ENCODE results near the gene CACNA2D4.

CACNA2D4 gene

DNA sequence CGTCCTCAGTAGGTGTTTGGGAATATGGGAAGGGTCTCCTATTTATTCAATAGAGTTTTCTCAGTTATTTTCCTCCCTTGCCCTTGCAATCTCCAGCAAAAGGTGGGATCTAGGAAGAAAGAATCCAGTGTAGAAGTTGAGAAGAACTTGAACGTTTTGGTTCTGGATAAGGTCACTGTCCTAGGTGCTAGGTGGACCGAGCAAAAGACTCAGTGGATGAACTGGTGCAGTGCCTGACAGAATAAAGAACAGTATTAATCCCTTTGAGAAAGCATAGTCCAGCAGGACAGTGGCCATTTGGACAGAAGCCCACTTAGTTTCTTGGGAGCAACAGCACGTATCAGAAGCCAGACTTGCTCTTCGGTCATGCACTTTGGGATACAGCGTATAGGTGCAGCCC lies 130.7 kb downstream of the CACNA2D4 start:
- no peaks in the 10 kb centered on the region for H3K27me3 ChIP-seq
- H3K9me3 ChIP-seq = no peaks in the 10 kb centered on the region
- H3K4me1 ChIP-seq = no peaks in the 10 kb centered on the region
- no peak overlapping the region for H3K27ac ChIP-seq
- H3K36me3 ChIP-seq = peaks cover 0 to 42% (median 30%) of the 10 kb centered on the region in 3 donors
- DNase-seq = no peak
- TF ChIP-seq, protein P1, sequence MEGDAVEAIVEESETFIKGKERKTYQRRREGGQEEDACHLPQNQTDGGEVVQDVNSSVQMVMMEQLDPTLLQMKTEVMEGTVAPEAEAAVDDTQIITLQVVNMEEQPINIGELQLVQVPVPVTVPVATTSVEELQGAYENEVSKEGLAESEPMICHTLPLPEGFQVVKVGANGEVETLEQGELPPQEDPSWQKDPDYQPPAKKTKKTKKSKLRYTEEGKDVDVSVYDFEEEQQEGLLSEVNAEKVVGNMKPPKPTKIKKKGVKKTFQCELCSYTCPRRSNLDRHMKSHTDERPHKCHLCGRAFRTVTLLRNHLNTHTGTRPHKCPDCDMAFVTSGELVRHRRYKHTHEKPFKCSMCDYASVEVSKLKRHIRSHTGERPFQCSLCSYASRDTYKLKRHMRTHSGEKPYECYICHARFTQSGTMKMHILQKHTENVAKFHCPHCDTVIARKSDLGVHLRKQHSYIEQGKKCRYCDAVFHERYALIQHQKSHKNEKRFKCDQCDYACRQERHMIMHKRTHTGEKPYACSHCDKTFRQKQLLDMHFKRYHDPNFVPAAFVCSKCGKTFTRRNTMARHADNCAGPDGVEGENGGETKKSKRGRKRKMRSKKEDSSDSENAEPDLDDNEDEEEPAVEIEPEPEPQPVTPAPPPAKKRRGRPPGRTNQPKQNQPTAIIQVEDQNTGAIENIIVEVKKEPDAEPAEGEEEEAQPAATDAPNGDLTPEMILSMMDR (IDR thresholded peaks at IDR 0.05) = no peak
- H3K4me3 ChIP-seq = no peak overlapping the region
- intact Hi-C loops (cut with DNase I; ENCODE audit: low total_unique reads) = no loop called here

DNA sequence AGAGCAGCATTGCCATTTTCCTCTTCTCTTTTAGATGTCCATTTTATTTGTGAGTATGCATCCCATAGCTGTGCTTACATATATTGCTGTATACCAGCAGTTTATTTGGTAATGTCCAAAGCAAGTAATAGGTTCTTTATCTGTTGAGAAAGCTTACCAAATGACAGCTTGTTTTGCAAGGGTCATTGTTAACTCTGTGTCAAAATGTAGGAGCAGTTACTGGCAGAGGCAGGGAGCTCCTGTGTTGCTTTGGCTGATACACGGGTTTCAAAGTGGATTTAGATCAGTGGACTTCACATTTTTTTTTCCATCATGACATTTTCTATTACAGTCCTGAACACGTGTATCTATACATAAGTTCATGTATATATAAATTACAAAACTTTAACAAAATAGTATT lies 136.2 kb downstream of the CACNA2D4 start:
- H3K36me3 ChIP-seq = peaks cover 0 to 33% (median 28%) of the 10 kb centered on the region in 3 donors
- H3K27me3 ChIP-seq = no peaks in the 10 kb centered on the region
- H3K9me3 ChIP-seq = no peaks in the 10 kb centered on the region
- TF ChIP-seq, protein P1 (IDR thresholded peaks at IDR 0.05) = no peak
- intact Hi-C loops (cut with DNase I; ENCODE audit: low total_unique reads) = no loop called here
- no peak for DNase-seq
- H3K4me1 ChIP-seq = peaks cover 3 to 25% (median 10%) of the 10 kb centered on the region in 4 donors
- no peak overlapping the region for H3K27ac ChIP-seq
- no peak overlapping the region for H3K4me3 ChIP-seq

DNA sequence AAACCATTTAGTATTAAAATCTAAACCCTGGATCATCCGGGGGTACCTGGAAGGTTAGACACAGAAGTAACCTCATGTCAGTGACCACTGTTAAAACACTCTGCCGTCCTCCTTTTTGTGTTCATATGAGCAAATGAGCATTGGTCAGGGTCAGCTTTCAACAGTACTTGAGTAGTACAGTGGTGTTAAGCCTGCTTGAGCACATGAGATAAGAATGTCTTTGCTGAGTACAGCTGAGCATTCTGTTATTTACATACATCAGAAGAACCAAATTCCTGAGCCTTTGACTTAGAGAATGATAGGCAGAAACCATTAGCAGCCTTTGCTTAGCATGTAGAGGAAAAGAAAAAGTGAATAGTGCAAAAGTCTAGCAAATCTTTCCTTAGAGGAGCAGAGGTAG lies 136.7 kb downstream of the CACNA2D4 start:
- Histone ChIP-seq H3K4me3 (no peak overlapping the region), H3K27me3 (no peaks in the 10 kb centered on the region), H3K36me3 (peaks cover 0 to 28% (median 23%) of the 10 kb centered on the region in 3 donors), H3K4me1 (peaks cover 3 to 25% (median 10%) of the 10 kb centered on the region in 4 donors), H3K27ac (no peak overlapping the region), H3K9me3 (no peaks in the 10 kb centered on the region)
- intact Hi-C loops (cut with DNase I; ENCODE audit: low total_unique reads) = no loop called here
- TF ChIP-seq, protein P1 (IDR thresholded peaks at IDR 0.05) = no peak
- no peak for DNase-seq

DNA sequence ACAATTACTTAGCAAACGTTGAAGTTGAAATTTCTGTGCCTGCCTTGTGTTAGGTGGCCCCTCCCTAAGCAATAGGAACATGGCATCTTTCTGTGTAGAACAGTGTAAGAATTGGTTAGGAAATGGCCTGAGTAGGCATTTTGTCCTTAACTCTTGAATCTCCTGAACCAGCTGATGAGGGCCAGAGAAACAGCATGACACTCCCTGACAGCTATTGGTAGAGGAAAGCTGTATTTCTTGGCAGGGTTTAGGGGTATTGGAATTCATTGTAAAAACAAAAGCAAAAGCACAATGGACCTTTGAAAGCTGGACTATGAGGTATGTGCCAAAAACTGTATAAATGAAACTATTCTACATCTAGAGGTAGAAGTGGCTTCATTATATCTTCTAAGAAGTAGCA lies 138.7 kb downstream of the CACNA2D4 start:
- Histone ChIP-seq H3K27me3 (no peaks in the 10 kb centered on the region), H3K4me3 (no peak overlapping the region), H3K36me3 (peaks cover 0 to 12% (median 8%) of the 10 kb centered on the region in 3 donors), H3K27ac (no peak overlapping the region), H3K9me3 (no peaks in the 10 kb centered on the region), H3K4me1 (peaks cover 3 to 25% (median 10%) of the 10 kb centered on the region in 4 donors)
- DNase-seq = no peak
- intact Hi-C loops (cut with DNase I; ENCODE audit: low total_unique reads) = no loop called here
- TF ChIP-seq, protein P1 (IDR thresholded peaks at IDR 0.05) = no peak

DNA sequence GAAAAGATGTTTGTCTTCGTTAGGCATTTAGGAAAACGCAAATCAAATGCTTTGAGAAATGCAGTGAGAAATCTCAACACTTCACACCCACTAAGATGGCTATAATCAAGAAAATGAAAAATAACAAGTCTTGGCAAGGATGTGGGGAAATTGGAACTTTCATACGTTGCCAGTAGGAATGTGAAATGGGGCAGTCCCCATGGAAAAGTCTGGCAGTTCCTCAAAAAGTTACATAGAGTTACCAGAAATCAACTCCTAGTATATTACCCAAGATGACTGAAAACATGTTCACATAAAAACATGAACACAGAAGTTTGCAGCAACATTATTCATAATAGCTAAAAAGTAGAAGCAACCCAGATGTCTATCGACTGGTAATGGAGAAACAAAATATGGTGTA lies 139.5 kb downstream of the CACNA2D4 start:
- H3K27ac ChIP-seq = no peak overlapping the region
- intact Hi-C loops (cut with DNase I; ENCODE audit: low total_unique reads) = no loop called here

More for the DNA sequence above, 139.5 kb downstream of the CACNA2D4 start:
- H3K9me3 ChIP-seq = no peaks in the 10 kb centered on the region
- no peak overlapping the region for H3K4me3 ChIP-seq
- H3K27me3 ChIP-seq = no peaks in the 10 kb centered on the region
- H3K4me1 ChIP-seq = peaks cover 3 to 25% (median 10%) of the 10 kb centered on the region in 4 donors
- DNase-seq = no peak
- H3K36me3 ChIP-seq = peaks cover 0 to 9% (median 3%) of the 10 kb centered on the region in 3 donors
- TF ChIP-seq, protein P1 (IDR thresholded peaks at IDR 0.05) = no peak
